PC-9 (cell line): ENCODE data around the gene COL13A1. TPM values are rescaled to one million over a fixed set of nuclear protein-coding genes. Genes with fewer than 3 reads are reported as not detected.

ENCODE experiments used
- BruUV-seq: library from RNA; stranded (reverse); fragments of 400-500 nt; replicated peaks from 2 replicates; lab custom pipeline; 2021; lab: Mats Ljungman, UMichigan
- CTCF ChIA-PET: fragments of 300-600 bp; sonication (Branson Sonifier 250); formaldehyde crosslinking; loops from one replicate; lab custom pipeline; 2022; ENCODE audit warnings: antibody characterized with exemption; lab: Charles Lee
- POLR2A ChIA-PET: fragments of 300-600 bp; sonication (Branson Sonifier 250); formaldehyde crosslinking; loops from one replicate; lab custom pipeline; 2022; ENCODE audit warnings: antibody characterized with exemption; ENCODE audit not compliant: unreplicated experiment; lab: Charles Lee
- DNase-seq, 2 experiments: peaks; one replicate each; pipeline versions ENCODE4 v3.0.0 to v3.0.0-alpha.2; 2015 to 2022; ENCODE audit warnings: mixed read lengths in 1 of 2
- H2AFZ ChIP-seq: fragments of 200-600 bp; sonication (generic); 2 replicates; pipeline ENCODE4 v1.8.1; 2017; ENCODE audit warnings: antibody characterized with exemption
- H3F3A ChIP-seq: fragments of 200-600 bp; sonication (generic); 2 replicates; pipeline ENCODE4 v1.8.1; 2017; ENCODE audit warnings: antibody characterized with exemption, mild to moderate bottlenecking, low read depth; ENCODE audit not compliant: insufficient read depth
- H3K27ac ChIP-seq: fragments of 200-600 bp; sonication (generic); 2 replicates; pipeline ENCODE4 v1.6.1; 2016; ENCODE audit warnings: mixed run types
- H3K27me3 ChIP-seq: fragments of 200-600 bp; sonication (generic); 2 replicates; pipeline ENCODE4 v1.6.1; 2016; ENCODE audit warnings: low read depth, mixed run types; ENCODE audit not compliant: insufficient read depth
- H3K36me3 ChIP-seq: fragments of 200-600 bp; sonication (generic); 2 replicates; pipeline ENCODE4 v1.6.1; 2016; ENCODE audit warnings: low read depth, mixed run types
- H3K4me1 ChIP-seq: fragments of 200-600 bp; sonication (generic); replicated peaks from 2 replicates; pipeline ENCODE4 v1.6.1; 2016; ENCODE audit warnings: mixed run types; ENCODE audit not compliant: insufficient read depth
- H3K4me2 ChIP-seq: fragments of 200-600 bp; sonication (generic); 2 replicates; pipeline ENCODE4 v1.6.1; 2017; ENCODE audit warnings: mixed run types
- H3K4me3 ChIP-seq: fragments of 200-600 bp; sonication (generic); 2 replicates; pipeline ENCODE4 v1.6.1; 2016; ENCODE audit warnings: mixed run types
- H3K79me2 ChIP-seq: fragments of 200-600 bp; sonication (generic); 2 replicates; pipeline ENCODE4 v1.6.1; 2017; ENCODE audit warnings: low read depth, mixed run types
- H3K9me2 ChIP-seq: fragments of 200-600 bp; sonication (generic); 2 replicates; pipeline ENCODE4 v1.8.1; 2017; ENCODE audit warnings: mild to moderate bottlenecking; ENCODE audit not compliant: insufficient read depth
- H3K9me3 ChIP-seq: fragments of 200-600 bp; sonication (generic); 2 replicates; pipeline ENCODE4 v1.8.1; 2016; ENCODE audit warnings: low read depth; ENCODE audit not compliant: insufficient read depth
- H4K20me1 ChIP-seq: fragments of 200-600 bp; sonication (generic); 2 replicates; pipeline ENCODE4 v1.8.1; 2017; ENCODE audit not compliant: insufficient read depth
- CTCF ChIP-seq: fragments of 200-600 bp; sonication (generic); conservative IDR thresholded peaks from 2 replicates; pipeline ENCODE4 v1.6.1; 2017; ENCODE audit warnings: mixed run types, antibody characterized with exemption, mild to moderate bottlenecking, moderate library complexity
- EZH2 ChIP-seq: fragments of 200-600 bp; sonication (generic); IDR thresholded peaks from 2 replicates; pipeline ENCODE4 v1.8.0; 2017; ENCODE audit warnings: antibody characterized with exemption, low read depth
- intact Hi-C: fragments of 100-400 bp; cut with micrococcal nuclease; formaldehyde crosslinking; loops from one replicate; pipeline ENCODE4 v1.10.0; 2022; ENCODE audit not compliant: unreplicated experiment
- total RNA-seq: library from RNA; stranded (reverse); gene quantifications from 2 replicates; pipeline ENCODE4 v1.2.3, GENCODE V29; 2021

COL13A1 gene
- total RNA-seq, 1 experiment from 2014 or later, result 1.6 TPM

- Histone ChIP-seq H4K20me1 (no peaks in the 10 kb centered on the region; the same call in 1 of the 2 replicates), H3K27me3 (no peaks in the 10 kb centered on the region), H3K27ac (no peak overlapping the region), H3F3A (peaks cover 6% of the 10 kb centered on the region; the same call in 1 of the 2 replicates), H3K79me2 (0 out of 2 replicates have a peak, but pooled peaks cover 5% of the 10 kb centered on the region), H3K4me2 (no peak overlapping the region), H3K4me1 (peaks cover 19% of the 10 kb centered on the region), H3K4me3 (no peak overlapping the region), H3K9me3 (no peaks in the 10 kb centered on the region), H2AFZ (no peak overlapping the region), H3K9me2 (no peaks in the 10 kb centered on the region), H3K36me3 (no peaks in the 10 kb centered on the region)
- TF ChIP-seq EZH2 (no peak), CTCF (no peak)
- DNase-seq, result no peak
- ChIA-PET CTCF (no interaction called here), POLR2A (no interaction called here)
- BruUV-seq, result no TSS peak
- intact Hi-C loops, result no loop called here
These were observed 9.1 kb downstream of the COL13A1 start for GRCh38 chr10:69810675-69811397.

- POLR2A ChIA-PET, result no interaction called here
- H3K9me2 ChIP-seq, result no peaks in the 10 kb centered on the region
These were observed 11.9 kb downstream of the COL13A1 start for GRCh38 chr10:69813632-69814031.

GRCh38 chr10:69814251-69814650 lies 12.5 kb downstream of the COL13A1 start:
- no peaks in the 10 kb centered on the region for H3K9me2 ChIP-seq
- no peak overlapping the region for H3K4me2 ChIP-seq
- no TSS peak for BruUV-seq
- H3K79me2 ChIP-seq, result 0 out of 2 replicates have a peak, but pooled peaks cover 5% of the 10 kb centered on the region
- no peaks in the 10 kb centered on the region for H3K36me3 ChIP-seq
- H3K4me3 ChIP-seq, result no peak overlapping the region
- no peaks in the 10 kb centered on the region for H3K9me3 ChIP-seq
- DNase-seq, result no peak
- no peaks in the 10 kb centered on the region for H3K27me3 ChIP-seq
- ChIA-PET POLR2A (interaction anchor here (0.6 kb wide), 1 partner anchor 42 kb away, joined by 4 read pairs; no protein-coding TSS in a partner anchor), CTCF (interaction anchor here (0.7 kb wide), 2 partner anchors 28 to 55 kb away, joined by 3 read pairs; no protein-coding TSS in a partner anchor)
- no peaks in the 10 kb centered on the region; the same call in 1 of the 2 replicates for H4K20me1 ChIP-seq
- intact Hi-C loops, result no loop called here
- H3K27ac ChIP-seq, result no peak overlapping the region
- H3F3A ChIP-seq, result peaks cover 11% of the 10 kb centered on the region; the same call in 1 of the 2 replicates
- H3K4me1 ChIP-seq, result peaks cover 10% of the 10 kb centered on the region
- no peak for TF ChIP-seq EZH2
- TF ChIP-seq CTCF, result no peak
- no peak overlapping the region for H2AFZ ChIP-seq

More at GRCh38 chr10:69813632-69814031, 11.9 kb downstream of the COL13A1 start:
- no peak overlapping the region for H3K4me2 ChIP-seq
- intact Hi-C loops, result no loop called here
- no peak overlapping the region for H3K27ac ChIP-seq
- no peak overlapping the region for H2AFZ ChIP-seq
- 0 out of 2 replicates have a peak, but pooled peaks cover 5% of the 10 kb centered on the region for H3K79me2 ChIP-seq
- no peaks in the 10 kb centered on the region for H3K27me3 ChIP-seq
- H3F3A ChIP-seq, result peaks cover 4% of the 10 kb centered on the region; the same call in 1 of the 2 replicates
- no peak overlapping the region for H3K4me3 ChIP-seq
- H4K20me1 ChIP-seq, result no peaks in the 10 kb centered on the region; the same call in 1 of the 2 replicates
- peaks cover 3% of the 10 kb centered on the region for H3K4me1 ChIP-seq
- DNase-seq, result no peak
- TF ChIP-seq EZH2 (no peak), CTCF (no peak)
- no peaks in the 10 kb centered on the region for H3K36me3 ChIP-seq
- no peaks in the 10 kb centered on the region for H3K9me3 ChIP-seq
- CTCF ChIA-PET, result no interaction called here
- no TSS peak for BruUV-seq
